ENCODE measurements around the gene GNPDA2. TPM values are rescaled to one million over a fixed set of nuclear protein-coding genes. Genes with fewer than 3 reads are reported as not detected.

The GNPDA2 gene
- polyA plus RNA-seq, 2 donors: 4.6 to 6.7 TPM

DNA sequence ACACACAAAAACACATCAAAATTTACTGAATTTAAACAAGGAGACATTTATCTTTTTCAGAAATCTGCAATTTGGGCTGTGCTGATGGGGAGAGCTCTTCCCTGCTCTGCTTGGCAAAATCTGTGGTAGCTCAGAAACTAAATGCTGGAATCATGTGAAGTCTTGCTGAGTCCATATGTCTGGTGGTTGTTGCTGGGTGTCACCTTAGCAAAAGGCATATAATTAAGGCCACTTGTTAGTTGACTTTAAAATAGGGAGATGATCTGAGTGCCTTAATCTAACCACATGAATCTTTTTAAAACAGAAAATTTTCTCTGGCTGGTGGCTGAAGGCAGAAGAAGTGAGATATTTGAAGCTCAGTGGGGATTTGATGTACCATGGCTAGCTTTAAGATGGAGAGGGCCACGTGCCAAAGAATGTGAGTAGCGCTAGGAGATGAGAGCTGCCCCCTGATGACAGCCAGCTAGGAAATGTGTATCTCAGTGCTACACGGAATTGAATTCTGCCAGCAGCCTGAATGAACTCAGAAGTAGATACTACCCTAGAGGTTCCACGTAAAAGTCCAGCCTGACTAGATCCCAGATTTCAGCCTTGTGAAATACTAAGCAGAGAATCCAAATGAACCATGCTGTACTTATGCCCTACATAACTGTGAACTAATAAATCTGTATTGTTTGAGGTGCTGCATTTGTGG is 55.7 kb downstream of the GNPDA2 start:
- Histone ChIP-seq H3K36me3 (ENCODE audit: control insufficient read depth in 2 of 2, insufficient read depth in 2 of 2, low read length in 1 of 2) (no peaks in the 10 kb centered on the region), H3K27ac (ENCODE audit: low read depth in 2 of 2, low read length in 1 of 2) (no peak overlapping the region), H3K27me3 (ENCODE audit: control insufficient read depth in 1 of 2, insufficient read depth in 2 of 2, low read length in 2 of 2) (no peaks in the 10 kb centered on the region), H3K9me3 (ENCODE audit: control insufficient read depth in 2 of 2, insufficient read depth in 1 of 2, low read depth in 1 of 2, low read length in 1 of 2) (no peaks in the 10 kb centered on the region), H3K4me3 (ENCODE audit: low read depth in 1 of 2, low read length in 2 of 2) (no peak overlapping the region), H3K4me1 (ENCODE audit: control insufficient read depth in 2 of 2, insufficient read depth in 2 of 2, low read length in 1 of 2) (no peaks in the 10 kb centered on the region)
- 70 to 72% methylated on average over 4 of the region's 4 CpGs for WGBS, 2 donors

GRCh38 chr4:44668526-44668925 is 57.8 kb downstream of the GNPDA2 start:
- WGBS, 2 donors: 35 to 36% methylated on average over 2 of the region's 2 CpGs
- no peak overlapping the region for H3K27ac ChIP-seq (ENCODE audit: low read depth in 2 of 2, low read length in 1 of 2)
- H3K27me3 ChIP-seq (ENCODE audit: control insufficient read depth in 1 of 2, insufficient read depth in 2 of 2, low read length in 2 of 2): no peaks in the 10 kb centered on the region
- H3K9me3 ChIP-seq (ENCODE audit: control insufficient read depth in 2 of 2, insufficient read depth in 1 of 2, low read depth in 1 of 2, low read length in 1 of 2): no peaks in the 10 kb centered on the region
- H3K4me1 ChIP-seq (ENCODE audit: control insufficient read depth in 2 of 2, insufficient read depth in 2 of 2, low read length in 1 of 2): no peaks in the 10 kb centered on the region
- no peaks in the 10 kb centered on the region for H3K36me3 ChIP-seq (ENCODE audit: control insufficient read depth in 2 of 2, insufficient read depth in 2 of 2, low read length in 1 of 2)
- H3K4me3 ChIP-seq (ENCODE audit: low read depth in 1 of 2, low read length in 2 of 2): no peak overlapping the region

DNA sequence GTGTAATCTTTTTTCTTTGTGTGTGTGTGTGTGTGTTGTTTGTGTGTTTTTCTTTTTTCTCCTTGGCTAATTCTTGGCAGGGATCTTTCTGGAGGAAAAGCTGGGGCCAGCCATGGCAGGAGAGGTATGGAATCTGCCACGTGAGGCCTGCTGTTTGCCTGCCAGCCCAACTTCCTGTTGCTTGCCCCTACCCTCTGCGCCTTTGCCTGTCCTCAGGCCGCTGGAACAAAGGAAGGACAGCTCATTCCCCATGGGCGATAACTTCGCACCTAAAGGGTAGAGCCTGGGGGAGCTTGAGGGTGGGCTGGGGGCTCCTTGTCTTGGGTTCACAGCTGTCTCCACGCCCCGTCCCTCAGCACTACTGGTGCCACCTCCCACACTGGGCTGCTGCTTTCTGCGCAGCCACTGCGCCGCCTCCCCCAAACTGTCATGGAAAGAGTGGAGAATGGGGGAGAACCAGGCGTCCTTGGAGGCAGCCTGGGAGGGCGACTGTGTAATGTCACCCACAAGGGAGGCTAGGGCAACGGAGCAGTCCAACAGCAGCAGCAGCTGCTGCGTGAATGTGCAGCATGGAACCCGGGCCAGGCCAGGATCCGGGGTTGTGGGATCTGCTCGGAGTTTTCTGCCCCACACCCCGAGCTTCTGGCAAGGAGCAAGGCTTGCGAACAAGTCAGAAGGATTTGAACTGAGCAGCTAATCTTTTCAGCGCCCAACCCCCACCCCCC is 62.7 kb downstream of the GNPDA2 start:
- 86 to 89% methylated on average over 20 of the region's 20 CpGs for WGBS, 2 donors
- Histone ChIP-seq H3K4me1 (ENCODE audit: control insufficient read depth in 2 of 2, insufficient read depth in 2 of 2, low read length in 1 of 2) (no peaks in the 10 kb centered on the region), H3K27me3 (ENCODE audit: control insufficient read depth in 1 of 2, insufficient read depth in 2 of 2, low read length in 2 of 2) (no peaks in the 10 kb centered on the region), H3K9me3 (ENCODE audit: control insufficient read depth in 2 of 2, insufficient read depth in 1 of 2, low read depth in 1 of 2, low read length in 1 of 2) (no peaks in the 10 kb centered on the region), H3K36me3 (ENCODE audit: control insufficient read depth in 2 of 2, insufficient read depth in 2 of 2, low read length in 1 of 2) (no peaks in the 10 kb centered on the region), H3K4me3 (ENCODE audit: low read depth in 1 of 2, low read length in 2 of 2) (no peak overlapping the region), H3K27ac (ENCODE audit: low read depth in 2 of 2, low read length in 1 of 2) (no peak overlapping the region)

DNA sequence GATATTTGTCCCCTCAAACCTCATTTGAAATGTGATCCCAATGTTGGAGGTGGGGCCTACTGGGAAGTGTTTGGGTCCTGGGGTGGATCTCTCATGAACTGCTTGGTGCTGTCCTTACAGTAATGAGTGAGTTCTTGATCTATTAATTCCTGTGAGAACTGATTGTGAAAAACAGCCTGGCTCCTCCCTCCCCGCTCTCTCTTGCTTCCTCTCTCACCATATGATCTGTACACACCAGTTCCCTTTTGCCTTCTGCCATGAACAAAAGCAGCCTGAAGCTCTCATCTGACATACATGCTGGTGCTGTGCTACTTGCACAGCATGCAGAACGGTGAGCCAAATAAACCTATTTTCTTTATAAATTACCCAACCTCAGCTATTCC is 63.7 kb downstream of the GNPDA2 start:
- 35 to 49% methylated on average over 2 of the region's 2 CpGs for WGBS, 2 donors

DNA sequence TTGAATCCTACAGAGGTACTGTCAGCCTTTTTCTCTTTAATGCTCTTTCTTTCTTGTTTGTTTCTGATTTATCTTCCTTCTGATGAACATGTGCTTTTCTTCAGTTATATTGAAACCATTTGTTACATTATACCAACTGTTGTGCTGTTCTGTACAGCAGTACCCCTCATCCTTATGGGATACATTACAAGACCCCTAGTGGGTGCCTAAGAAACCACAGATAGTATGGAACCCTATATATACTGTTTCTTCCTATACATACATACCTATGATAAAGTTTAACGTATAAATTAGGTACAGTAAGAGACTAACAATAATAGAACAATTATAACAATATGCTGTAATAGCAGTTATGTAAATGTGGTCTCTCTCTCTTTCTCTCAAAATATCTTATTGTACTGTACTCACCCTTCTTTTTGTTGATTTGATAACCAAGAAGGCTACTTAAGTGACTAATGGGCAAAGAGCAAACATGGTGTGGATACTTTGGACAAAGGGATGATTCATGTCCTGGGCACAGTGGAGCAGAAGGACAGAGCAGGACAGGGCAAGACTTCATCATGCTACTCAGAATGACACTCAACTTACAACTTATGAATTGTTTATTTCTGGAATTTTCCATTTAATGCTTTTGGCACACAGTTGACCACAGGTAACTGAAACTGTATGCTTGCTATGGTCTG is 64.3 kb downstream of the GNPDA2 start:
- Histone ChIP-seq H3K27me3 (ENCODE audit: control insufficient read depth in 1 of 2, insufficient read depth in 2 of 2, low read length in 2 of 2) (no peaks in the 10 kb centered on the region), H3K27ac (ENCODE audit: low read depth in 2 of 2, low read length in 1 of 2) (no peak overlapping the region), H3K36me3 (ENCODE audit: control insufficient read depth in 2 of 2, insufficient read depth in 2 of 2, low read length in 1 of 2) (no peaks in the 10 kb centered on the region), H3K4me1 (ENCODE audit: control insufficient read depth in 2 of 2, insufficient read depth in 2 of 2, low read length in 1 of 2) (no peaks in the 10 kb centered on the region), H3K4me3 (ENCODE audit: low read depth in 1 of 2, low read length in 2 of 2) (no peak overlapping the region), H3K9me3 (ENCODE audit: control insufficient read depth in 2 of 2, insufficient read depth in 1 of 2, low read depth in 1 of 2, low read length in 1 of 2) (no peaks in the 10 kb centered on the region)
- WGBS, 2 donors: 86 to 90% methylated on average over 1 of the region's 1 CpG

More for the DNA sequence above, 63.7 kb downstream of the GNPDA2 start:
- Histone ChIP-seq H3K4me1 (ENCODE audit: control insufficient read depth in 2 of 2, insufficient read depth in 2 of 2, low read length in 1 of 2) (no peaks in the 10 kb centered on the region), H3K27me3 (ENCODE audit: control insufficient read depth in 1 of 2, insufficient read depth in 2 of 2, low read length in 2 of 2) (no peaks in the 10 kb centered on the region), H3K4me3 (ENCODE audit: low read depth in 1 of 2, low read length in 2 of 2) (no peak overlapping the region), H3K36me3 (ENCODE audit: control insufficient read depth in 2 of 2, insufficient read depth in 2 of 2, low read length in 1 of 2) (no peaks in the 10 kb centered on the region), H3K27ac (ENCODE audit: low read depth in 2 of 2, low read length in 1 of 2) (no peak overlapping the region), H3K9me3 (ENCODE audit: control insufficient read depth in 2 of 2, insufficient read depth in 1 of 2, low read depth in 1 of 2, low read length in 1 of 2) (no peaks in the 10 kb centered on the region)

- no peaks in the 10 kb centered on the region for H3K27me3 ChIP-seq (ENCODE audit: control insufficient read depth in 1 of 2, insufficient read depth in 2 of 2, low read length in 2 of 2)
- no peaks in the 10 kb centered on the region for H3K9me3 ChIP-seq (ENCODE audit: control insufficient read depth in 2 of 2, insufficient read depth in 1 of 2, low read depth in 1 of 2, low read length in 1 of 2)
- WGBS, 2 donors: 43 to 47% methylated on average over 3 of the region's 3 CpGs
- H3K4me1 ChIP-seq (ENCODE audit: control insufficient read depth in 2 of 2, insufficient read depth in 2 of 2, low read length in 1 of 2): no peaks in the 10 kb centered on the region
- H3K27ac ChIP-seq (ENCODE audit: low read depth in 2 of 2, low read length in 1 of 2): no peak overlapping the region
- H3K4me3 ChIP-seq (ENCODE audit: low read depth in 1 of 2, low read length in 2 of 2): no peak overlapping the region
- no peaks in the 10 kb centered on the region for H3K36me3 ChIP-seq (ENCODE audit: control insufficient read depth in 2 of 2, insufficient read depth in 2 of 2, low read length in 1 of 2)
Observed at GRCh38 chr4:44660396-44660795, 66.0 kb downstream of the GNPDA2 start.

DNA sequence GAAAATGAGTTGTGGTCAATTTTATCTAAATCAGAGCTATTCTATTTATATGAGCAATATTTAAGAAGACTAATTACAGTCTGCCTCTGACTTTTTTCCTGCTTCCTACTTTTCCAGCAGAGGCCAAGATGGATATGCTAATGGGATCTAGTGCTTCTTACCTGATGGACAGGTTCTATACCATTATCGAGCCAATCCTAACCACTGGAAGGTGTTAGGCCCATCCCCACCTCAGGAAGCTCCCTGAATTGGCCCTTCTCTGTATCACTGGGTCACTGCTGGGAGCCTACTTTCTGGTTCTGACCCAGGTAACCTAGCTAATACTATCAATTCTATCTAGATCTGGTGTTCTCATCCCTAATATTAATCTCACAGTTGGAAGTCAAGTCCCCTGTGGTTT is 74.4 kb downstream of the GNPDA2 start:
- H3K4me1 ChIP-seq (ENCODE audit: control insufficient read depth in 2 of 2, insufficient read depth in 2 of 2, low read length in 1 of 2): no peaks in the 10 kb centered on the region
- no peaks in the 10 kb centered on the region for H3K27me3 ChIP-seq (ENCODE audit: control insufficient read depth in 1 of 2, insufficient read depth in 2 of 2, low read length in 2 of 2)
- WGBS, 2 donors: 74 to 80% methylated on average over 1 of the region's 1 CpG
- H3K27ac ChIP-seq (ENCODE audit: low read depth in 2 of 2, low read length in 1 of 2): no peak overlapping the region
- no peaks in the 10 kb centered on the region for H3K9me3 ChIP-seq (ENCODE audit: control insufficient read depth in 2 of 2, insufficient read depth in 1 of 2, low read depth in 1 of 2, low read length in 1 of 2)
- no peaks in the 10 kb centered on the region for H3K36me3 ChIP-seq (ENCODE audit: control insufficient read depth in 2 of 2, insufficient read depth in 2 of 2, low read length in 1 of 2)
- no peak overlapping the region for H3K4me3 ChIP-seq (ENCODE audit: low read depth in 1 of 2, low read length in 2 of 2)

Other genes with a start within 250 kb of the GNPDA2 start
- gene YIPF7, start 74.9 kb downstream of the GNPDA2 start, polyA plus RNA-seq: not detected
- 1 to 10 TPM; 9.6 to 10.0 TPM for gene GUF1, start 48.1 kb downstream of the GNPDA2 start, polyA plus RNA-seq